Suppressor macrophage treated with lipopolysaccharide for 4 hours (primary cell): ENCODE measurements around the gene ZFYVE27.

Experiments used
- DNase-seq: peaks from one replicate; pipeline ENCODE4 v3.0.0-alpha.2; 2020

The ZFYVE27 gene

DNA sequence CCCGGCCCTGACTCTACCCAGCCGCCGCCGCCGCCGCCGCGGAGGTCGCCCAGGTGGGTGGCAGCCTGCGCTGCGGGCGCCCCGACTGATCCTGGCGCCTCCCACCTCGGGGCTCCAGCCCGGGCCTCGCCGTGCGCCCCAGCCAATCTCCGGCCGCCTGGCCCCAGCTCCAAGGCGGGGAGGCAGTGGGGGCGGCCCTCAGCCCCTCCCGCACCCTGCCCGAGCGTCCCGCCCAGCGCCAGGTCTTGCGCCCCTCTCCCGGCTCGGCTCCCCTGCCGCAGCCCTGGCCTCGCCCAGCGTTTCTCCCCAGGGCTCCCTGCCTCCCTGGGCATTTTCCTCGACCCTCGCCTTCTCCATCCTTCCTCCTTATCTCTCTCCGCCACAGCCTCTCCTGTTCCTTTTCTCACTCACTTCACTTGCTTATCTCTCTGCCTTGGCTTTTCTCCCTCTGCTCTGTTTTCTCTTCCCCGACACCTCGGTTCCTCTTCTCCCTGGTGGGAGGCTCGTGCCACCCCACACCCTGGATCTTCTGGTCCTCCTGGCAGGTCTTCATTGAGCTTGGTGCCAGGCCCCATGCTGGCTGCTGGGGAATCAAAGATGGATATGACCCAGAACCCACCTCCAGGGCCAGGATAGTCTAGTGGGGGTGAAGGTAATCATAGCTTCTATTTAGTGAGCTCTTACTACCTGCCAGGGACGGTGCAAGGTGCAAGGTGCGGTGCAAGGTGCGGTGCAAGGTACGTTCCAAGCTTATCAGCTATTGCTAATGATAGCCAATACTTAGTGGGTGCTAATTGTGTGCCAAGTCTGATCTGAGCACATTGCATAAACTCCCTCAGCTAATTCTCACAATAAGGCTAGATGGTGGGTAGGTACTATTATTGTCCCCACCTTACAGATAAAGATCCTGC lies 35.2 kb downstream of the ZFYVE27 start, which contains the start of gene SFRP5:
Gene SFRP5 (minus strand): TSS at position 87 of the 911 bp plus-strand sequence. CDS start 166 bp downstream, outside the sequence.
- no peak for DNase-seq

DNA sequence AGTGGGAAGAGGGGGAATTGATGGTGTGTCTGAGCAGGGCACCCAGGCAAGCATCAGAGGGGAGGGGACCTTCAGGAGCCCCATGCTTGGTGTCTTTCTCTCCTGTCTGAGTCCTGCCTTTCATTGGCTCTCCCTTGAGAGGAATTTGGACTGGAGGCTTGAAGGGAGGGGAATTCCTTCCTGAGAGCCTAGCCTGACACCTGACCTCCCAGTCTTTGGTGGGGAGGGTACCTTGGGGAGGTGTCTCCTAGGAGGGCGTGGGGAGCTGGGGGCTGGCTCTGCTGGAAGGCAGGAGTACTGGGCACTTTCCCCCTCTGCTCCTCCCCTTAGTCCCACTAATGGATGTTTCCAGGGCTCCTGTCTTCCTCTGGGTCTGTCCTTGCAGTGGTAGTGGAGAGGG lies 36.2 kb downstream of the ZFYVE27 start:
- no peak for DNase-seq

DNA sequence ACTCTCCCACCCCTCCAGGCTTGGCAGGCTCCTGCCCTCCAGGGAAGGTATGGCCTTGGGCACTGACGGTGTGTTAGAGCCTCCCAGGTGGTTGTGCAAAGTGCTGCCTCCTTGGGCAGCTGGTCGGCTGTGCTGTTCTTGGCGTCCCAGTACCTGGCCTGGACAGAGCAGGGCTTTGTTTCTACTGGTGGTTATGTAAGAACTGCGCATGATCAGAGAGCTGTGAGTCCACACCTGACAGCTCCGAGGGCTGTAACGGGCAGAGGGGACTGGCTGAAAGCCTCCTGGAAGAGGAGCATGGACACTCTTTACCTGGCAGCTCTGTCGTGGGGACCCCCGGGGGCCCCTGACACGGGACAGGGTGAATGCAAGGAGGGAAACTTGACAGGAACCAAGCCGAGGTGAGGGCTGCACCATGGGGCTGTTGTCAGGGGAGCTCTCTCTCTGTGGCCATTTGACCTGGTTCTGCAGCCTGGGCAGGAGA lies 37.9 kb downstream of the ZFYVE27 start:
- no peak for DNase-seq

DNA sequence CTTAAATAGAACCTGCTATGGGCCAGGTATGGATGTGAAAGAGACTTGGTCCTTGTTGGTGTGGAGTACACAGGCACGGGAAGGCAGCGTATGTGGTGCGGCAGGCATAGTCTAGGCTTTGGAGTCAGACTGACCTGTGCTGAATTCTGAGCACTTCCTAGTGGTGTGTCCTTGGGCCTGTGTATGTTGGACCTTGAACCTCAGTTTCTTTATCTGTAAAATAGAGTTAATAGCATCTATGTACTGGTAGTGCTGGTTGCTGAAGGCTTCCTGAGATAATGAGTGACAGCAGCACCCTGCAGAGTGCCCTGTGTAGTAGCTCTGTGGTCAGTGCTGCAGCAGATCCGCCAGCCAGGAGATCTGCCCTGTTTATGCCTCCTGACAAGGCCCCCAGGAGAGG lies 40.2 kb downstream of the ZFYVE27 start:
- no peak for DNase-seq

DNA sequence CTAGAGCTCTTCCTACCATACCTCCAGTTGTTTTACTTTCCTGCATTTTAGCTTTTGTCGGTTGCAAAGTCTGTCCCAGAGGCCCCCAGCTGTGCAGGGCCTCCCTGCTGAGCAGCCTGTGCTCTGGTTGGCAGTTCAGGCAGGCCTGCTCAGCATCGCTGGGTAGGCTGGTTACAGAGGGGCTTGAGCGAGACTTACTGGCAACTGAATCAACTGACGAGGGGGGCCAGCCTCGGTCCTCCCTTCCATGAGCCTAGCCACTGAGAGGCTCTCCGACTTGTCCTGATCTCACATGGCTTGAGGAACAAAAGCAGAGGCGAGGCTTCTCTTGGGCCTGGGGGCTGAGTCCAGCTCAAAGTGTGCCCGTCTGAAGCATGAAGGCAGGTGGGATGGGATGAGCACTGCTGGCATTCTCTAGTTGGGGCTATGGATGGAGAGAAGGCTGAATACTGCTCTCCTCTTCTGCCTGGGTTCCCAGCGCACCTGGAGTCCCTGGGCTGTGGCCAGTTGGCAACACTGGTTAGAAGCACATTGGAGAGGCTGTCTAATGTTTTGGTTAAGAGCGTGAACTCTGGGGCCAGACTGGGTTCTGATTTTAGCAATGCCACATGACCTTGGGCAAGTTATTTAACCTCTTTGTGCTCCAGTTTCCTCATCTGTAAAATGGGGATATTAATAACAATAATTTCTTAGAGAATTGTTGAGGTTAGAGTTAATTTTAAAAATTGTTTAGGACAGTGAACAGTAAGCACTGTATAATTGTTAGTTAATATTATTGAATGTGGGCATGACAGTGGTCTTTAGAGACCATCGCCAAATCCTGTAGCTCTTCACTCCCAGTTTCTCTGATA lies 41.7 kb downstream of the ZFYVE27 start:
- no peak for DNase-seq

DNA sequence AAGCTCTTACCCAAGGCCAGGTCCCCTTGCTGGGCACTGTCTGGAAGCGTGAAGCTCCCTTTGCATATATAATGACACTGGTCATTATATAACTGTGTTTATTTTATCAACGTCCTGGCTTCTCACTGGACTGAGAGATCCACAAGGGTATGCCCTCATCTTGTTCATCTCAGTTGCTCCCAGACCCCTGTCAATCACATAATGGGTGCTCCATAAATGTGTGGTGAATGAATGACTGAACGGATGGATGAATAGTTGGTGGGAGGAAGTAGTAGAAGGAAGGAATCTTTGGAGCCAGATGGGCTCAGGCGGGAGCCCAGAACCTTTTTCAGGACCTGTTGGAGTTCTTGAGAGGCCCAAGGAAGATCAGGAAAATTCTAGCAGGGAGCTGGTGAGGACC lies 42.6 kb downstream of the ZFYVE27 start:
- no peak for DNase-seq

DNA sequence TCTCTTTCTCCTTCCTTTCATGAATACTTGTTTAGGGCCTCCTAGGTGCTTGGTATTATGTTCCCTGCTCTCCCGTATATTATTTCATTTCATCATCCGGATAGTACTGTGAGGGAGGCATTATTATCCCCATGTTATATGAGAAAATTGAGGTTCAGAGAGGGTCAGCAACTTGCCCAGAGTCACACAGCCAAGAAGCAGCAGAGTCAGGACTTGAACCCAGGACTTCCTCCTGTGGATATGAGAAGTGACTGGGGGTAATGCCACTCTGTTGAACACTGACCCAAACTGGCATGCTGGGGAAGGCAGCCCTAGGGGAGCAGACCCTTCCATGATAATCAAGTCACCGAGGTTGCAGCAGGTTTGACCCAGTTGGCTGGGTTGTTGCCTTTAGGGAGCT lies 43.0 kb downstream of the ZFYVE27 start:
- DNase-seq: no peak

DNA sequence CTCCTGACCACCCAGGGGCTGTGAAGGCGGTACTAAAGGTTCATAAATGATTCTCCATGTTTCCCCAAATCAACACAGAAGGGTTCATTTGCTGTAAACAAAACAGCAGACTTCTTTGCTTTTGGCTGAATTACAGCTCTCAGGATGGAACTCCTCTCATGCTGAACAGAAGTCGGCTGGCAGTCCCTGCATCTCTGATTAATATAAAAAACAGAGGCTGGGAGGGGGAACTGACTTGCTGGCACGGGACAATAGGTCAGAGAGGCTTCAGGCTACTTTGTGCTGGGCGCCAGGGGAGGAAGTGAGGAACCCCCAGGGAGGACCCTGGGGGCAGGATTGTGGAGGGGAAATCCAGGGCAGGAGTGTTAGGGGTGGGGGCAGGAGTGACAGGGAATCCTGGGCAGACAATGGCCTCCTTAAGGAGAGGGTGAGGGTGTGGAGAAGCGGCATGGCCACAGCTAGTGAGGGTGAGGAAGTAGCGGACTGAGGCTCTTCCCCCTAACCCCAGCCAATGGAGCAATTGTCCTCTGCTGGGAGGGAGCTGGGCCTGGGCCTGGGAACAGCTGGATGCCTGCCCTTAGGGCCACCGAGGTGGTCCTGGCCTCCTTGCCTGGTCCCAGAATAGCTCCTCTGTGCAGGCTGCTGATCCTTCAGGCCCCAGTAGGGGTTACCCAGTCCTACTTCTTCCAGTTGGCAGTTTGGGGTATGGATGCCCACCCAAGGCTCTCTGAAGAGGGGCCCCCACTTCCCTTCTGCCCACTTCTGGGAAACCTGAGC lies 44.1 kb downstream of the ZFYVE27 start:
- DNase-seq: no peak

DNA sequence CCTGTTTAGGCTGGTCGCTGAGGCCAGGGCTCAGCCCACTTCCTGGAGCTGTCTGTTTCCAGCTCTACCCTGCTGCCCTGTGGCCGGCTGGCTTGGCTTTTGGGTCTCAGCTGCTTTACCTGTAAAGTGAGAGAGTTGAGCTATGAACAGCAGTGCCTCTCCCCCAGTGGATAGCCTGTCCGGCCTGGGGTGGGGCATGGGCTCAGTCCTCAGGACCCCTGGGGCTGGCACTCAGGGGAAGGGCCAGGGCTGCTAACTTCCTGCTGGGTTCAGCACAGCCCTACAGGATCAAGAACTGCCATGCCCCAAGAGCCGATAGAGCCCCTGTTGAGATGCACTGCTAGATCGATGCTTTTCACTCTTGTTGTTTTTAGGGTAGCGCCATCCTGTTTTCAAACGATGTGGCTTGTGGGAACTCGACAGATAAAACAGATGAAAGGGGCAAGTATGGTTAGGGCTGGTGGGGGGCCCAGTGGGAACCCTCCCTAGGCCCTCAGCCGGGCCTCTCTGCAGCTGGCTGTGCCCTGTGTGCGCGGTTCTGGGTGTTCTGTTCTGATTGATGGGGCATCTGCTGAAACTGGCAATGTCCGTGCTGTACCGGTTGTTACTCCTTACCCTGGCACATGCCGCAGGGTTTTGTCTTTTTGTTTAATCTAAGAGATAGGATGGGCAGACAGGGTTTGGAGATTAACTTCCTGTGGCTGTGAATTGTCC lies 44.8 kb downstream of the ZFYVE27 start:
- no peak for DNase-seq

DNA sequence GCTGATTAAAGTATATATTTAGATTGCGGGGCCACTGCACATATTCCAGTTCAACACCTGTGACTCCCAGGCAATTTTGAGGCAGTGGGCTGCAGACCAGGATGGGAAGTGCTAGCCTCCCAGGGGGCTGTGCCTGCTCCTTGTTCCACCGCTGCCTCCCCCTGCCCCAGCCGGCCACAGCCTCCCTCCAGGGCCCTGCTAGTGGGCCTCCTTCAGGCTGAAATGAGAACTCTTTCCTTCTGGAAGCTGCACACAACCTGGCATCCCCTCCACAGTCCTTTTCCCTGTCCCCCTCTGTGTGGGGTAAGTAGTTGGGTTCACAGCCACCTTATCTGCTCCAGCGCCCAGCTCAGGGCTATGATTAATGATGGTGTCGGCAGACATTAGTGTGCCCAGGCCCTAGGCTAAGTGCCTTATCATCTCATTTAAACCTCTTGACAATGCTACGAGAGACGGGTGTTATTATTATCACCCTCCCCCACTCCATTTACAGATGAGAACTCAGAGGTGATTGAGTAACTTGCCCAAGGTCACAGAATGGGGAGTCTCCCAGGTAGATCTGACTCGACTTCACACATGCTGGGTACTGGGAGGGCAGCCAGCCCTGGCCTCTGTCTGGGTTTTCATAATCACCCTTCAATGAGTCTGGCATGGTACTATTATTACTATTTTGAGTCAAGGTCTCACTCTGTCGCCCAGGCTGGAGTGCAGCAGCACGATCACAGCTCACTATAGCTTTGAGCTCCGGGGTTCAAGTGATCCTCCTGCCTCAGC lies 45.7 kb downstream of the ZFYVE27 start:
- DNase-seq: no peak

DNA sequence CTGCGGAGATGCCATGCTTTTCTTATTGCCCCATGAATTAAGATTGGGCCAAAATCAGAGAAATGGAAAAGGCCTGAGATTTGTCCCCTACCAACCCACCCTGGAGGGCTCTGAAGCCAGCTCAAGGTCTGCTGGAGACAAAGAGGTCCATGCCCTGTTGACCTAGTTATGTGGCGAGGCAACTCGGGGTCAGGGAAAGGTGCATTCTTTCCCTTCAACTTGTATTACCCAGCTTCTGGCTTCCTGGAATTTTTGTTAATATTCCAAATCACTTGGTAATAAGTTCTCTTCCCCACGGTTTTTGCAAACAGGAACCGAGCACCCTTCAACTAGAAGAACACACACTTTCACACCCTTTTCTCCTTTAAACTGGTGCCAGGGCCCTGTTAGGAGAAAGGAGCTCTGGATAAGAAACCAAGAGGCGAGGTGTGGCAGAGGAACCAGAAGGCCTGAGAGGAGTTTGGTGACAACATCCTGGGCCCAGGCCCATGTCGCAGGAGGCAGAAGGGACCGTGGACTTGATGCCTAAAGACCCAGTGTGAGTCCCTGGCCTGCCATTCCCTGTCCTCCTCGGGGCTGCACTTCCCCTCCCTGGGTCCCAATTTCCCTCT lies 47.4 kb downstream of the ZFYVE27 start:
- DNase-seq: no peak

DNA sequence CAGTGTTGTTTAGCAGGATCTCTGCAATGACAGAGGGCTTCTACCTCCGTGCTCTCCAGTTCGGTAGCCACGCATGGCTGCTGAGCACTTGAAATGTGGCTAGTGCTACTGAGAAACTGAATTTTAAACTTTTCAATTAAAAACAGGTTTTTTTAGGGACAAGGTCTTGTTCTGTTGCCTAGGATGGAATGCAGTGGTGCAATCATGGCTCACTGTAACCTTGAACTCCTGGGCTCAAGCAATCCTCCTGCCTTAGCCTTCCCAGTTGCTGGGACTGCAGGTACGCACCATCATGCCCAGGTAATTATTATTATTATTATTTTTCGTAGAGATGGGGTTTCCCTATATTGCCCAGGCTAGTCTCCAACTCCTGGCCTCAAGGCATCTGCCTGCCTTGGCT lies 48.3 kb downstream of the ZFYVE27 start:
- DNase-seq: no peak

DNA sequence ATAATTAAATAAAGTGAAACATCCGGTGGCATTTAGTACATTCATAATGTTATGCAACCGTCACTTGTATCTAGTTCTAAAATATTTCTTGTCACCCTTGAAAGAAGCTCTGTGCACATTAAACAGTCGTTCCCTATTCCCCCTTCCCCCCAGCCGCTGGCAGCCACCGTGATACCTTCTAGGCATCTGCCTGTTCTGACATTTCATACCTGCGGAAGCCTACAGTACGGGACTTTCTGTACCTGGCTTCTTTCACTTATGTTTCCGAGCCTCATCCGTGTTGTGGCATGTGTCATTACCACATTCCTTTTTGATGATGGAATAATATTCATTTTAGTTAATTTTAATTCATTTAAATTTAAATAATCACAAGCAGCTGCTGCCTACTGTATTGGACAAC lies 48.8 kb downstream of the ZFYVE27 start:
- no peak for DNase-seq

DNA sequence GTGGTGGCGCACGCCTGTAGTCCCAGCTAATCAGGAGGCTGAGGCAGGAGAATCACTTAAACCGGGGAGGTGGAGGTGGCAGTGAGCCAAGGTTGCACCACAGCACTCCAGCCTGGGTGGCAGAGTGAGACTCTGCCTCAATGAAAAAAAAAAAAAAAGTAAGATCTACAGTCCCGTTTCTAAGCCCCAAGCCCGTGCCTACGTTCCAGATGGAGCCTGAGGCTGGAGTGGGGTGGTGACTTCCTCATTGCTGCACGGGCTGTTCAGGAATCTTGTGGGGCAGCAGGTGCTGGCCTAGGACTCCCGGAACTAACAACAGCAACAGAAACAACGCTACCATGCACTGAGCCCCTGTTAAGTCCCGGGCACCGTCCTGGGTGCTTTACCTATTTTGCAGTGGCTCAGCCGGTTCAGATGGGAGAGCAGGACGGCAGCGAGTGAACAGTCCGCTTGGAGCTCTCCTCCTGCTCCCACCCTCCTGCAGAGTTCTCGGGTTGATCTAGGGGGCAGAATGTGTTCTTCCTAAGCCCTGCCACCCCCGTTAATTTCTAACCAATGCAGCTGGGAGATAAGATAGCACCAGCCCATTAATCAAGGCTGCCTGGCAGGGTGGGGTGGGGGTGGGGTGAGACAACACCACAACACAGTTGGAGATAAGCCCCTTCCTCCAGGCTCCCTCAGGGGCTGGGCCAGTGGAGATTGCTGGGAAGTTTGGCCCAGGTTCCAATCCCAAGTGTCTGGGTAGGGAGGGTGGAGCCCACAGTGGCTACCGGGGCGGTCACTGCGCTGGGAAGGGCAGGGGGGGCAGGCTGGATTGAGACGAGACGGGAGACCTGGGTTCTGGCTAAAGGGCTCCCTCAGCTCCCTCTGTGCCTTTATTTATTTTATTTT lies 51.9 kb downstream of the ZFYVE27 start:
- no peak for DNase-seq

DNA sequence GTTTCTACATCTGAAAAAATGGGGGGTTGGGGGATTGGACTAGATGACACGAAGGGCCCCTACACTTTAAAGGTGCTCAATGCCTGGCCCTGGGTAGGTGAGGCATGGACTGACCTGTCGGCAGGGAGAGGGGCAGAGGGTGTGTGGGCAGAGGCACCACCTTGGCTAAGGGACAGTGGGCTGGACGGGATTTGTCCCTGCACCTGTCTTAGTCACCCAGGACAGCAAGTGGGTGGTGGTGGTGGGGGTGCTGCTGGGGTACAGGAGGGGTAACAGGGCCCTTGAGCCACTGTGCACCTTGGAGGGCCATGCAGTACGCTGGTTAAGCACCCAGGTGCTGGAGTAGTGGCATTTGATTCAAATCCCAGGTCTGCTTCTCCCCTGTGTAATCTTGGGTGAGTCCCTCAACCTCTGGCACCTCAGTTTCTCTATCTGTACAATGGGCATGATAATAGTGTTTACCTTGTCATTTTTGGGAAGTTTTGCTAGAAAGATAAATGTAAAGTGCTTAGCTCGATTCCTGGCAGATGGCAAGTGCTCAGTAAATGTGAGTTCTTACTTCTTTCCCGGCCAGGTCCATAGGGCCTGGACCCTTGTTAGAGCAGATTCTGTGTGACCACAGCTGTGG lies 53.0 kb downstream of the ZFYVE27 start:
- no peak for DNase-seq

DNA sequence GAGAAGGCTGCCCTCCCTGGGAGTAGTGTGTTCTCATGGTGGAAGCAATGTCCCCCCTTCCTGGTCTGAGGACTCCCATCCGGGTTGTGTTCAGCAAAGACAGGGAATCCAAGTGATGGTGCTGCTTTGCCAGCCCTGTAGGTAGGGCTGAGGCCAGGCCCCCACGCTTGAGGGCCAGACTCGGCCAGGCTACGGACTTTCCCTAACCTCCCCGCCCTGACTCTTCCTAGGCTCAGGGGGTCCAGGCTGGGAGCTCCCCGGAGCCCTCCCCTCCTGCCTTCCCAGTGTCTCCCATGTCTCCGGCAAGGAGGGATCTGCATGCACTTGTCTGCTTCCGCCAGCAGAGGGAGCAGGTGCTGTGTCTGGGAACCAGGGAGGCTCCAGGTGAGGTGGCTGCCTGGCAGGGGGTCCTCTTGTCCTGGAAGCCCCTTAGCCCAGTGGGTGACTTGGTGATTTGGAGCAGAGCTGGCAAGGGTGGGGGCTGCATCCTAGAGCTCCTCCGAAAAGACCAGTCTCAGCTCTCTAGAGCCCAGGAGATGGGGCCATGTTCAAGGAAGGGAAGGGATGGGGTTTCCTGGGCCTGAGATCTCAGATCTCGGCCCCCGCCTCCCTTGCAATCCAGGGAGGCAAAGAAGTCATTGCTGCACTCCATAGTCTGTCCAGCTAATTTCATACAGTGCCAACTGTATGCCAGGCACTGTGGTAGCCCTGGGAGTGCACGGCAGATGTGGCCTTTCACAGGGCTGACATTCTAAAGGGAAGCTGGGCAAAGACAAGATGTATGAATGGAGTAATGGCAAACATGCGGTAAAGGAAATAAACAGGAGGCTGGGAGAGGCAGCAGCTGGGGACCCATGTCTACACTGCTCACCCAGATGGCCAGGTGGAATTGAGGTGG lies 55.1 kb downstream of the ZFYVE27 start:
- peak; percentile 77 for DNase-seq

DNA sequence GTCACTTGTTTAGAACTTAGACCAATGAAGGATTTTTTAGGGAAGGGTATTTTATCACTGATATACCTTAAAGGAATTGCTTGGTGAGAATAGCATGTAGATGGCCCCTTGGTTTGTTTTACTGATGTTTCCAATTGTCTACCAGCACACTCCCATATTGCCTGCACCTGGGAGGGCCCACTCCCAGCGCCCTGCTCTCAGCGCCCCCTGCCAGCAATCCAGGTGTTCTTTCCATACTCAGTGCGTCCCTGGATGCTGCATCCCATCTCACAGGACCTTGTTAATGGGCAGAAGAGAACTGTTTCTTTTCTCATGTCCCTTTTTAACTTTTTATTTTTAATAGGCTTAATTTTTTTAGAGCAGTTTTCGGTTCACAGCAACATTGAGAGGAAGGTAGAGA lies 59.0 kb downstream of the ZFYVE27 start:
- no peak for DNase-seq

DNA sequence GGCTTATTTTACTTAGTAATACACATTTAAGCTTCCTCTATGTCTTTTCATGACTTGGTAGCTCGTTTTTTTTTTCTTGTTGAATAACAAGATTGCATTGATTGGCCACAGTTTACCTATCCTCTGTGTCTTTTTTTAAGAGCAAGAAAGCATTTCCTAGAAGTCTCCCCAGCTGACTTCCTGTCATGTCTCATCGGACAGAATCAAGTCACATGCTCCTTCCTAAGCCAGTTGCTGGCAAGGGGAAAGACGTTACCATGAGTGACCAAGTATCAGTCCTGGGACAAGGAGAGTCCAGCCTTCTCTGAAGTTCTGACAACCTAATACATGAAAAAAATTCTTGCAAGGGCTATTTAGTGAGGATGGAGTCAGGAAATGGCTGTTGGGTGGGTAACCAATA lies 59.7 kb downstream of the ZFYVE27 start:
- DNase-seq: peak; percentile 32
